ENCODE data around the gene KDM4B. TPM values are rescaled to one million over a fixed set of nuclear protein-coding genes. Genes with fewer than 3 reads are reported as not detected.

Gene KDM4B
- total RNA-seq, 4 donors from 2014 or later, result 29.2 to 43.8 (median 38.7) TPM

DNA sequence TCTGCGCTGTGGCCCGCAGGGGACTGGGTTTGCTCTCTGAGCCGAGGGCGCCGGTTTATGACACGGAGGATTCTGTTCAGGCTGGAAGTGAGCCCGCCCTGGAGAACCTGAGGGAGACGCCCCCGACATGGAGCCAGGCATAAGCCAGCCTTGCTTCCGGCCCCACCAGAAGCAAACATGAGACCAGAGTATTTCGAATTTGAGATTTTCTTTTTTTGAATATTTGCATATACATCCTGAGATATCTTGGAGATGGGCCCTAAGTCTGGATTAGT, 72.9 kb downstream of the KDM4B start:
- peaks cover 0 to 39% (median 13%) of the 10 kb centered on the region in 3 donors for H3K4me1 ChIP-seq
- H3K27me3 ChIP-seq, result no peaks in the 10 kb centered on the region
- ATAC-seq, result no peak
- peak overlapping the region in 1 of 4 donors; percentile 37 for H3K27ac ChIP-seq
- 74 to 100% methylated on average over 1 to 3 of the region's 11 CpGs for WGBS, 2 donors (ENCODE audit: low coverage in 1 of 2)
- H3K36me3 ChIP-seq, result peaks cover 0 to 60% of the 10 kb centered on the region in 2 donors
- no peak overlapping the region for H3K4me3 ChIP-seq
- TF ChIP-seq, protein P1, sequence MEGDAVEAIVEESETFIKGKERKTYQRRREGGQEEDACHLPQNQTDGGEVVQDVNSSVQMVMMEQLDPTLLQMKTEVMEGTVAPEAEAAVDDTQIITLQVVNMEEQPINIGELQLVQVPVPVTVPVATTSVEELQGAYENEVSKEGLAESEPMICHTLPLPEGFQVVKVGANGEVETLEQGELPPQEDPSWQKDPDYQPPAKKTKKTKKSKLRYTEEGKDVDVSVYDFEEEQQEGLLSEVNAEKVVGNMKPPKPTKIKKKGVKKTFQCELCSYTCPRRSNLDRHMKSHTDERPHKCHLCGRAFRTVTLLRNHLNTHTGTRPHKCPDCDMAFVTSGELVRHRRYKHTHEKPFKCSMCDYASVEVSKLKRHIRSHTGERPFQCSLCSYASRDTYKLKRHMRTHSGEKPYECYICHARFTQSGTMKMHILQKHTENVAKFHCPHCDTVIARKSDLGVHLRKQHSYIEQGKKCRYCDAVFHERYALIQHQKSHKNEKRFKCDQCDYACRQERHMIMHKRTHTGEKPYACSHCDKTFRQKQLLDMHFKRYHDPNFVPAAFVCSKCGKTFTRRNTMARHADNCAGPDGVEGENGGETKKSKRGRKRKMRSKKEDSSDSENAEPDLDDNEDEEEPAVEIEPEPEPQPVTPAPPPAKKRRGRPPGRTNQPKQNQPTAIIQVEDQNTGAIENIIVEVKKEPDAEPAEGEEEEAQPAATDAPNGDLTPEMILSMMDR (IDR thresholded peaks at IDR 0.05), result no peak
- TF ChIP-seq POLR2AphosphoS5 (IDR thresholded peaks at IDR 0.05) (no peak), EP300 (IDR thresholded peaks at IDR 0.05) (no peak), POLR2A (IDR thresholded peaks at IDR 0.05) (no peak)
- no peaks in the 10 kb centered on the region for H3K9me3 ChIP-seq

DNA sequence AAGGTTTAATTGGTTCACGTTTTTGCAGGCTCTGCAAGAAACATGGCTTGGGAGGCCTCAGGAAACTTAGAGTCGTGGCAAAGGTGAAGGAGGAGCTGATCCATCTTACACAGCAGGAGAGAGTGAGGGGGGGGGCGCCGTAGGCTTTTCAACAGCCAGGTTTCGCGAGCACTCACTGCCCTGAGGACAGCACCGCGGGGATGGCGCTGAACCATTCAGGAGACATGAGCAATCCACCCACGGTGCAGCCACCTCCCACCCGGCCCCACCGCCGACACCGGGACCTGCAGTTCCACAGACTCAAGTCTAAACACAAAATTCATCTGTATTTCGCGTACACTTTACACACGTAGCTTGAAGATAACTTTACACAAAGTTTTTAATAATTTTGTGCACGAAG, 73.6 kb downstream of the KDM4B start:
- H3K4me1 ChIP-seq, result peaks cover 0 to 37% (median 6%) of the 10 kb centered on the region in 3 donors
- ATAC-seq, result no peak
- peaks cover 0 to 67% of the 10 kb centered on the region in 2 donors for H3K36me3 ChIP-seq
- no peak overlapping the region for H3K4me3 ChIP-seq
- WGBS, 2 donors (ENCODE audit: low coverage in 1 of 2), result 71% methylated on average over 4 to 18 of the region's 18 CpGs
- no peak overlapping the region for H3K27ac ChIP-seq
- H3K27me3 ChIP-seq, result no peaks in the 10 kb centered on the region
- H3K9me3 ChIP-seq, result no peaks in the 10 kb centered on the region
- TF ChIP-seq EP300 (IDR thresholded peaks at IDR 0.05) (no peak), POLR2A (IDR thresholded peaks at IDR 0.05) (no peak), POLR2AphosphoS5 (IDR thresholded peaks at IDR 0.05) (no peak)
- TF ChIP-seq, protein P1 (IDR thresholded peaks at IDR 0.05), result no peak

DNA sequence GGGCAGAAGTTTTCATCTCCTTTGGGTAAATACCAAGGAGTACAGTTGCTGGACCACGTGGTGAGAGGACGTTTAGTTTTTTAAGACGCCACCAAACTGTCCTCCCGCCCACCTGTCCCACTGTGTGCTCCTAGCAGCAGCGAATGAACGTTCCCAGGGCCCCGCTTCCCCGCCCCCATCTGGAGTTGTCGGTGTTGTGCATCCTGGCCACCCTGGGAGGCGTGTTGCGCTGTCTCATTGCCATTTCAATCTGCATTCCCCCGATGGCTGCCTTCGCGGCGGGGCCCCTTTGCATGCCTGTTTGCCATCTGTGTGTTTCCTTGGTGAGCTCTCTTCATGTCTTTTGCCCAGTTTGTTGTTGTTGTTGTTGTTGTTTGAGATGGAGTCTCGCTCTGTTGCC, 76.1 kb downstream of the KDM4B start:
- Histone ChIP-seq H3K27ac (no peak overlapping the region), H3K36me3 (peaks cover 0 to 76% of the 10 kb centered on the region in 2 donors), H3K27me3 (no peaks in the 10 kb centered on the region), H3K4me1 (peaks cover 0 to 38% (median 20%) of the 10 kb centered on the region in 3 donors), H3K4me3 (no peak overlapping the region), H3K9me3 (no peaks in the 10 kb centered on the region)
- WGBS, 2 donors (ENCODE audit: low coverage in 1 of 2), result 93 to 100% methylated on average over 4 to 14 of the region's 16 CpGs
- no peak for ATAC-seq
- TF ChIP-seq EP300 (IDR thresholded peaks at IDR 0.05), result no peak
- no peak for TF ChIP-seq POLR2AphosphoS5 (IDR thresholded peaks at IDR 0.05)
- TF ChIP-seq, protein P1 (IDR thresholded peaks at IDR 0.05), result no peak
- TF ChIP-seq POLR2A (IDR thresholded peaks at IDR 0.05), result no peak

DNA sequence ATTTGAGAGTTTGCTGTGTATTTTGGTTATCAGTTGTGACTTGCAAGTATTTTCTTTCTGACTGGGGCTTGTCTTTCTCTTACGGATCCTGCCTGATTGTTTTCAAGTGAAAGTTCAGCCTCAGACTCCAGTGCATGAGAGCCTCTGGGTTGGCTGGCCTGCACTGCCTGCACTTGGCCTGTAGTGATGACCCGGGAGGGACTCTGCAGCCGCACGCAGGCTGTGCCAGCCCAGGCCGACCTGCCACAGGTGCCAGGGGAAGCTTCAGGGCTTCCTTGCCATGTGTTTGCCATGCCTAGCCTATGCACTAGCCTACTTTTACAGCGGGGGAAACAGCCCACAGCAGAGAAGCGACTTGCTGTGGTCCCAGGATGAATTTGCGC, 77.0 kb downstream of the KDM4B start:
- 76% methylated on average over 7 of the region's 8 CpGs; no CpG with 5 or more reads in 1 of the 2 donors for WGBS, 2 donors (ENCODE audit: low coverage in 1 of 2)
- H3K27me3 ChIP-seq, result no peaks in the 10 kb centered on the region
- no peaks in the 10 kb centered on the region for H3K9me3 ChIP-seq
- peaks cover 0 to 76% of the 10 kb centered on the region in 2 donors for H3K36me3 ChIP-seq
- no peak for ATAC-seq
- H3K4me1 ChIP-seq, result peaks cover 0 to 38% (median 20%) of the 10 kb centered on the region in 3 donors
- H3K27ac ChIP-seq, result no peak overlapping the region
- TF ChIP-seq, protein P1 (IDR thresholded peaks at IDR 0.05), result no peak
- TF ChIP-seq POLR2A (IDR thresholded peaks at IDR 0.05) (no peak), POLR2AphosphoS5 (IDR thresholded peaks at IDR 0.05) (no peak), EP300 (IDR thresholded peaks at IDR 0.05) (no peak)
- no peak overlapping the region for H3K4me3 ChIP-seq

DNA sequence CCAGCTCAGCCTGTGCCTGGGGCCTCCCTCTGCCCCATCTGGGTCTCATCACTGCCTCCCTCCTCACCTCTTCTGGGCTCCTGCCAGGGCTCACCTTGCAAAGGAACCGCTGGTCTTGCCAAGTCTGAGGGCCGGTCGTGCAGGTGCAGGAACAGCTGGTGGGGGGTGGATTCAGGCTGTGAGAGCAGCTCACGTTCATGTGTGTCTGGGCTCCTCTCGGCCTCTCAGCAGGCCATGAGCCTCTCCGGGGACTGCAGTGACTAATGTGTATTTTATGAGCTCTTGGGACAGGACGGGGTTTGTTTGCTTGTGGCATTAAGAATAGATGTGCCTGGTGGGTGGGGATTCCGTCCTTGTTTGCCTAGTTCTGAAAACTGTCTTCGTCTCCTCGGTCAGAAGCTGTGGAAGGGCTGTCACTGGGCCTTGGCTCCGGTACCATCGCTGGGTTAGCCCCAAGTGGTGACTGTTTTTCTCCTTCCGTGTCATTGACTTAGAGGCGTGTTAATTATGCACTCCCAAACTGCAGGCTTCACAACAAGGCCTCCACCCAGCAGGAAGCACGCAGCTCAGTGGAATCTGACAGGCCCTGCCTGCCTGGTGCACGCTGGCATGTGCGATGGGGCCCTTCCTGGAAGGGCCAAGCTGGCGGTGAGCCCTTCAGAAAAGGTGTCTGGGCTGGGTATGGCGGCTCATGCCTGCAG, 77.6 kb downstream of the KDM4B start:
- peaks cover 0 to 76% of the 10 kb centered on the region in 2 donors for H3K36me3 ChIP-seq
- WGBS, 2 donors (ENCODE audit: low coverage in 1 of 2), result 63 to 88% methylated on average over 2 to 5 of the region's 19 CpGs

More for the DNA sequence above, 77.6 kb downstream of the KDM4B start:
- H3K9me3 ChIP-seq, result no peaks in the 10 kb centered on the region
- ATAC-seq, result no peak
- H3K4me3 ChIP-seq, result no peak overlapping the region
- no peaks in the 10 kb centered on the region for H3K27me3 ChIP-seq
- peaks cover 0 to 38% (median 20%) of the 10 kb centered on the region in 3 donors for H3K4me1 ChIP-seq
- no peak overlapping the region for H3K27ac ChIP-seq
- TF ChIP-seq POLR2A (IDR thresholded peaks at IDR 0.05) (no peak), POLR2AphosphoS5 (IDR thresholded peaks at IDR 0.05) (no peak), EP300 (IDR thresholded peaks at IDR 0.05) (no peak)
- TF ChIP-seq, protein P1 (IDR thresholded peaks at IDR 0.05), result no peak

All from gastroesophageal sphincter (tissue), 4 donors.